ENCODE results near the gene P2RY1.

P2RY1 gene

GRCh38 chr3:152834776-152835600 lies at the start of gene P2RY1:
P2RY1 (plus strand) TSS chr3:152835131; CDS start chr3:152835783, 652 bp downstream.
- DNase-seq (ENCODE audit: low read depth): peak; percentile 36

- DNase-seq (ENCODE audit: low read depth): no peak
Observed at GRCh38 chr3:152786977-152787681, 47.8 kb upstream of the P2RY1 start.

- no peak for DNase-seq (ENCODE audit: low read depth)
Observed at GRCh38 chr3:152790651-152791387, 44.1 kb upstream of the P2RY1 start.

GRCh38 chr3:152793969-152794368 lies 41.0 kb upstream of the P2RY1 start:
- DNase-seq (ENCODE audit: low read depth): no peak

GRCh38 chr3:152797751-152798432 lies 37.0 kb upstream of the P2RY1 start:
- DNase-seq (ENCODE audit: low read depth): no peak

GRCh38 chr3:152811974-152812760 lies 22.8 kb upstream of the P2RY1 start:
- DNase-seq (ENCODE audit: low read depth): no peak

- no peak for DNase-seq (ENCODE audit: low read depth)
Observed at GRCh38 chr3:152817400-152817799, 17.5 kb upstream of the P2RY1 start.

GRCh38 chr3:152818027-152818426 lies 16.9 kb upstream of the P2RY1 start:
- DNase-seq (ENCODE audit: low read depth): no peak

- no peak for DNase-seq (ENCODE audit: low read depth)
Observed at GRCh38 chr3:152823173-152823572, 11.8 kb upstream of the P2RY1 start.

GRCh38 chr3:152823781-152824180 lies 11.2 kb upstream of the P2RY1 start:
- DNase-seq (ENCODE audit: low read depth): no peak

- DNase-seq (ENCODE audit: low read depth): no peak
Observed at GRCh38 chr3:152825566-152825965, 9.4 kb upstream of the P2RY1 start.

GRCh38 chr3:152826476-152826875 lies 8.5 kb upstream of the P2RY1 start:
- no peak for DNase-seq (ENCODE audit: low read depth)

- DNase-seq (ENCODE audit: low read depth): no peak
Observed at GRCh38 chr3:152827313-152827712, 7.6 kb upstream of the P2RY1 start.

GRCh38 chr3:152828075-152828840 lies 6.7 kb upstream of the P2RY1 start:
- no peak for DNase-seq (ENCODE audit: low read depth)

GRCh38 chr3:152830245-152830644 lies 4.7 kb upstream of the P2RY1 start:
- no peak for DNase-seq (ENCODE audit: low read depth)

GRCh38 chr3:152832046-152832445 lies 2.9 kb upstream of the P2RY1 start:
- no peak for DNase-seq (ENCODE audit: low read depth)

GRCh38 chr3:152833089-152833488 lies 1.8 kb upstream of the P2RY1 start:
- no peak for DNase-seq (ENCODE audit: low read depth)

GRCh38 chr3:152834191-152834775 lies 648 bp upstream of the P2RY1 start:
- no peak for DNase-seq (ENCODE audit: low read depth)

- no peak for DNase-seq (ENCODE audit: low read depth)
Observed at GRCh38 chr3:152835601-152836102, 721 bp downstream of the P2RY1 start.

- no peak for DNase-seq (ENCODE audit: low read depth)
Observed at GRCh38 chr3:152836269-152836668, 1.3 kb downstream of the P2RY1 start.

Measured in activated T-cell treated with anti-CD3 and anti-CD28 coated beads for 48 hours (primary cell).